MCF 10A (cell line): ENCODE measurements around the gene SBSN. TPM values are rescaled to one million over a fixed set of nuclear protein-coding genes. Genes with fewer than 3 reads are reported as not detected.

Source experiments
- BruUV-seq: library from RNA; stranded (reverse); fragments of 400-500 nt; replicated peaks from 2 replicates; lab custom pipeline; 2021; lab: Mats Ljungman, UMichigan
- CTCF ChIA-PET: fragments of 300-600 bp; sonication (Branson Sonifier 250); formaldehyde crosslinking; extraction: SDS; loops from one replicate; lab custom pipeline; 2021; ENCODE audit warnings: antibody characterized with exemption, inconsistent platforms; lab: Yijun Ruan, JAX
- POLR2A ChIA-PET: fragments of 300-600, 350-650 bp; sonication (Branson Sonifier 250); formaldehyde crosslinking; extraction: SDS; loops from one replicate; lab custom pipeline; 2020; ENCODE audit warnings: antibody characterized with exemption, inconsistent platforms; lab: Yijun Ruan, JAX
- DNase-seq: peaks from one replicate; pipeline ENCODE4 v3.0.0-alpha.2; 2018; ENCODE audit not compliant: unreplicated experiment
- H3K27ac Mint-ChIP-seq: one replicate; pipeline ENCODE4 v1.8.0; 2022; ENCODE audit warnings: mild to moderate bottlenecking, low read depth, mixed read lengths; ENCODE audit not compliant: unreplicated experiment
- H3K27me3 Mint-ChIP-seq: one replicate; pipeline ENCODE4 v1.8.0; 2022; ENCODE audit warnings: mixed read lengths; ENCODE audit not compliant: insufficient read depth, unreplicated experiment
- H3K36me3 Mint-ChIP-seq: one replicate; pipeline ENCODE4 v1.8.0; 2022; ENCODE audit warnings: mild to moderate bottlenecking, moderate library complexity, mixed read lengths; ENCODE audit not compliant: insufficient read depth, unreplicated experiment
- H3K4me1 Mint-ChIP-seq: one replicate; pipeline ENCODE4 v1.8.0; 2022; ENCODE audit warnings: mixed read lengths; ENCODE audit not compliant: insufficient read depth, unreplicated experiment
- H3K4me3 Mint-ChIP-seq: one replicate; pipeline ENCODE4 v1.8.0; 2022; ENCODE audit warnings: mild to moderate bottlenecking, moderate library complexity, mixed read lengths; ENCODE audit not compliant: unreplicated experiment
- H3K9me3 Mint-ChIP-seq: one replicate; pipeline ENCODE4 v1.8.0; 2022; ENCODE audit warnings: mixed read lengths; ENCODE audit not compliant: unreplicated experiment
- intact Hi-C: fragments of 100-400 bp; cut with micrococcal nuclease; formaldehyde crosslinking; loops from 2 replicates; pipeline ENCODE4 v1.14.1; 2022
- total RNA-seq: library from RNA; stranded (reverse); gene quantifications from 2 replicates; pipeline ENCODE4 v1.2.3, GENCODE V29; 2022
- TF ChIP-seq, protein P1 (sequence below): fragments of 200-600 bp; IDR thresholded peaks from one replicate; pipeline ENCODE4 v1.8.0; 2022; ENCODE audit warnings: antibody characterized with exemption, mild to moderate bottlenecking; ENCODE audit not compliant: unreplicated experiment

The SBSN gene
- total RNA-seq, 1 experiment from 2014 or later, result not detected

DNA sequence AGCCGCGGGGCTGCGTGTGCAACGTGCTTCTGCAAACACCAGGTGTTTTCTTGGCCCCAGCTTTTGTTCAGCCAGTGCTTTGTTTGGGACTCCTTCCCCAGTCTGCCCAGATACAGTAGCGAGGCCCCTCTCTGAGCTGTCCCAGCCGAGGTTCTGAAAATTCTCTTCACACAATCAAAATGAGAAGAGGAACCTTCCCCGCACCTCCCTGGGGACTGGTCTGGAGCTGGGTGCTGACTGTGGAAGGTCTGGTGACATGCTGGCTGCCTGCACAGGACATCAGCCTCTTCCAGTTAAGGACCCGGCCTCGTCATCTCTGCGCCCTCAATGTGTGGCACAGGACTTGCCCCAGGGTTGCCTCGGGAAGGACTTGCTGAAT, 31.2 kb upstream of the SBSN start:
- CTCF ChIA-PET, result interaction anchor here (2.6 kb wide), 1 partner anchor 11 kb away, joined by 15 read pairs; no protein-coding TSS in a partner anchor
- BruUV-seq, result no TSS peak
- peaks cover 41% of the 10 kb centered on the region for H3K27me3 Mint-ChIP-seq
- TF ChIP-seq, protein P1, sequence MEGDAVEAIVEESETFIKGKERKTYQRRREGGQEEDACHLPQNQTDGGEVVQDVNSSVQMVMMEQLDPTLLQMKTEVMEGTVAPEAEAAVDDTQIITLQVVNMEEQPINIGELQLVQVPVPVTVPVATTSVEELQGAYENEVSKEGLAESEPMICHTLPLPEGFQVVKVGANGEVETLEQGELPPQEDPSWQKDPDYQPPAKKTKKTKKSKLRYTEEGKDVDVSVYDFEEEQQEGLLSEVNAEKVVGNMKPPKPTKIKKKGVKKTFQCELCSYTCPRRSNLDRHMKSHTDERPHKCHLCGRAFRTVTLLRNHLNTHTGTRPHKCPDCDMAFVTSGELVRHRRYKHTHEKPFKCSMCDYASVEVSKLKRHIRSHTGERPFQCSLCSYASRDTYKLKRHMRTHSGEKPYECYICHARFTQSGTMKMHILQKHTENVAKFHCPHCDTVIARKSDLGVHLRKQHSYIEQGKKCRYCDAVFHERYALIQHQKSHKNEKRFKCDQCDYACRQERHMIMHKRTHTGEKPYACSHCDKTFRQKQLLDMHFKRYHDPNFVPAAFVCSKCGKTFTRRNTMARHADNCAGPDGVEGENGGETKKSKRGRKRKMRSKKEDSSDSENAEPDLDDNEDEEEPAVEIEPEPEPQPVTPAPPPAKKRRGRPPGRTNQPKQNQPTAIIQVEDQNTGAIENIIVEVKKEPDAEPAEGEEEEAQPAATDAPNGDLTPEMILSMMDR, result no peak
- DNase-seq, result no peak
- H3K27ac Mint-ChIP-seq, result no peak overlapping the region
- no peak overlapping the region for H3K4me3 Mint-ChIP-seq
- POLR2A ChIA-PET, result no interaction called here
- no peaks in the 10 kb centered on the region for H3K36me3 Mint-ChIP-seq
- intact Hi-C loops, result no loop called here
- H3K9me3 Mint-ChIP-seq, result no peaks in the 10 kb centered on the region
- no peaks in the 10 kb centered on the region for H3K4me1 Mint-ChIP-seq

DNA sequence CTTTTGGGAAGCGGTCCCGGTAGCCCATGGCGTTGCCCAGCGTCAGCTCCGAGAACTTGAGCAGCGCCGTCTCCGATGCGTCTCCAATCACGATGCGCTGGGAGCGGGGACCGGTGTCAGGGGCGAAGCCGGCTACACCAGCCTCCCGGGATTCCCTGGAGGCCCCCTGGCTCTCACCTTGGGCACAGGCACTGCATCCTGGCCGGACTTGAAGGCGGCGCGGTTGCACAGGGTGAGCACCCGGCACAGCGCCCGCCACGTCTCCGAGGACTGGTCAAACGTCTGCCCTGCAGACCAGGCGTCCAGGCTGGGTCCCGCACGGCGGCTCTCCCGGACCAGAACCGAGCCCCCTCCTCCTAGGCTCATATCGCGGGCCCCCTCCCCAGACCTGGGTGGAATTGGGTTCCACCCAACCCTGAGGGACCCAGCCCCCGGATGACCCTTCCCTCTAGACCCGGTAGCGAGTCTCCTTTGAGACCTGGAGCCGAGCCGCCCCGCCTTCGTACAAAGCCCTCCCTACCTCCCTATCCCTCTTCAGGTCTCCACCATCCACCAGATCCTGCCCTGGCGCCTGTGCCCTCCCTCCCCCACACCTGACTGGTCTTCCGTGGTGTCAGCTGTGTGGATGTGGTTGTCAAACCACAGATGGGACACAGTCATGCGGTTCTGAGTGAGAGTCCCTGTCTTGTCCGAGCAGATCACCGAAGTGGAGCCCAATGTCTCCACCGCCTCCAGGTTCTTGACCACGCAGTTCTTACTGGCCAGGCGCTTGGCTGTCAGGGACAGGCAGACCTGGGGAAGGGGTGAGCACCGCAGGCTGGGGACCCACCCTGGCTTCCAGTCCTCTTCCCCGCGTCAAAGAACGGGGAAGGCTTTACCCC, 30.5 kb upstream of the SBSN start:
- TF ChIP-seq, protein P1, result no peak
- intact Hi-C loops, result no loop called here
- Mint-ChIP-seq H3K9me3 (no peaks in the 10 kb centered on the region), H3K4me3 (no peak overlapping the region), H3K4me1 (no peaks in the 10 kb centered on the region), H3K27me3 (peaks cover 41% of the 10 kb centered on the region), H3K27ac (no peak overlapping the region), H3K36me3 (no peaks in the 10 kb centered on the region)
- no peak for DNase-seq
- CTCF ChIA-PET, result interaction anchor here (0.8 to 2.6 kb wide), 3 partner anchors 10 to 63 kb away, joined by 4 to 15 read pairs (median 5); no protein-coding TSS in a partner anchor
- BruUV-seq, result no TSS peak
- POLR2A ChIA-PET, result no interaction called here

DNA sequence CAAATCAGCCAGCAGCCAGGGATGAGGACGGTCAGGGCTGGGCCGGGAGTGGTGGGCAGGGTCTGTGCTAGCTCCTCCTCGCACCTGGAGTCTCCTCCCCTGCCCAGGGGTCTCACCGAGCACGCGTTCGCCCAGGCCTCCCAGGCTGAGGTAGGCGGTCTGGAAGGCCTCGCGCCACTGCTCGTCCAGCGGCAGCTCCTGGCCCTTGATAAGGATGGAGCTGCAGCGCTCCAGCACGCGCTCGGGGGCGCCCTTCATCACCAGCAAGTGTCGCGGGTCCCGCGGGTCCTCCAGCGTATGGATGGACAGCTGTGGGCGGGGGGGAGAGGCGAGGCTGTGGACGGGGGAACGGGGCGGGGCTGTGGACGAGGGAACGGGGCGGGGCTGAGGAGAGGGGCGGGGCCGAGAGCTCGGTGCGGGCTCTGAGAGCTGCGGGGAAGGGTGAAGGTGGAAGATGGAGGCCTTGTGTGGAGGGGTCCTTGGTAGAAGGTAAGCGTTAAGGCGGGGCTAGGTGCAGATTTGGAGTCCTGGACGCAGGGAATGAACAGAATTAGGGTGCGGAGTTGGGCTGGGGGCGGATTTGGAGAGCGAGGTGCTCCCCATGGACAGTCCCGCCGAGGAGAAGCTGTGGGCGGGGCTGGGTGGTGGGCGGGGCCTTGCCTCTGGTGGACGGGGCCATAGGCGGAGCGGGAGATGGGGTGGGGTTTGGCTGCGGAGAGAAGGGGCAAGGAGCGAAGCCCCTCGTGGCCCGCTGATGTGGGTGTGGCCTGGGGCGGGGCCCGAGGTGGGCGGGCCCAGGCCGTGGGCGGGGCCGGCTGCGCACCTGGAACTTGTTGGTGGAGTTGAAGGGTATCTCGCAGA, 29.7 kb upstream of the SBSN start:
- Mint-ChIP-seq H3K27me3 (peaks cover 34% of the 10 kb centered on the region), H3K4me1 (no peaks in the 10 kb centered on the region), H3K4me3 (no peak overlapping the region), H3K9me3 (no peaks in the 10 kb centered on the region), H3K27ac (no peak overlapping the region), H3K36me3 (no peaks in the 10 kb centered on the region)
- no TSS peak for BruUV-seq
- intact Hi-C loops, result no loop called here
- ChIA-PET CTCF (interaction anchor here (0.8 to 1.4 kb wide), 3 partner anchors 9 to 62 kb away, joined by 3 to 5 read pairs (median 4); no protein-coding TSS in a partner anchor), POLR2A (no interaction called here)
- TF ChIP-seq, protein P1, result no peak
- DNase-seq, result no peak
